Measurements from ENCODE around the gene HSPA12B. TPM values are rescaled to one million over a fixed set of nuclear protein-coding genes. Genes with fewer than 3 reads are reported as not detected.
A peak's percentile ranks its signal among the peaks of the same experiment; 100 is the strongest.

The HSPA12B gene
- total and polyA plus RNA-seq, 9 of the 15 experiments (the other 6 are each of a cell fraction or from before 2014, with no cell fraction given), result 0.03 to 0.07 TPM; not detected in 7

GRCh38 chr20:3785240-3786125, 53.0 kb downstream of the HSPA12B start (continued):
- TF ChIP-seq, protein P1, sequence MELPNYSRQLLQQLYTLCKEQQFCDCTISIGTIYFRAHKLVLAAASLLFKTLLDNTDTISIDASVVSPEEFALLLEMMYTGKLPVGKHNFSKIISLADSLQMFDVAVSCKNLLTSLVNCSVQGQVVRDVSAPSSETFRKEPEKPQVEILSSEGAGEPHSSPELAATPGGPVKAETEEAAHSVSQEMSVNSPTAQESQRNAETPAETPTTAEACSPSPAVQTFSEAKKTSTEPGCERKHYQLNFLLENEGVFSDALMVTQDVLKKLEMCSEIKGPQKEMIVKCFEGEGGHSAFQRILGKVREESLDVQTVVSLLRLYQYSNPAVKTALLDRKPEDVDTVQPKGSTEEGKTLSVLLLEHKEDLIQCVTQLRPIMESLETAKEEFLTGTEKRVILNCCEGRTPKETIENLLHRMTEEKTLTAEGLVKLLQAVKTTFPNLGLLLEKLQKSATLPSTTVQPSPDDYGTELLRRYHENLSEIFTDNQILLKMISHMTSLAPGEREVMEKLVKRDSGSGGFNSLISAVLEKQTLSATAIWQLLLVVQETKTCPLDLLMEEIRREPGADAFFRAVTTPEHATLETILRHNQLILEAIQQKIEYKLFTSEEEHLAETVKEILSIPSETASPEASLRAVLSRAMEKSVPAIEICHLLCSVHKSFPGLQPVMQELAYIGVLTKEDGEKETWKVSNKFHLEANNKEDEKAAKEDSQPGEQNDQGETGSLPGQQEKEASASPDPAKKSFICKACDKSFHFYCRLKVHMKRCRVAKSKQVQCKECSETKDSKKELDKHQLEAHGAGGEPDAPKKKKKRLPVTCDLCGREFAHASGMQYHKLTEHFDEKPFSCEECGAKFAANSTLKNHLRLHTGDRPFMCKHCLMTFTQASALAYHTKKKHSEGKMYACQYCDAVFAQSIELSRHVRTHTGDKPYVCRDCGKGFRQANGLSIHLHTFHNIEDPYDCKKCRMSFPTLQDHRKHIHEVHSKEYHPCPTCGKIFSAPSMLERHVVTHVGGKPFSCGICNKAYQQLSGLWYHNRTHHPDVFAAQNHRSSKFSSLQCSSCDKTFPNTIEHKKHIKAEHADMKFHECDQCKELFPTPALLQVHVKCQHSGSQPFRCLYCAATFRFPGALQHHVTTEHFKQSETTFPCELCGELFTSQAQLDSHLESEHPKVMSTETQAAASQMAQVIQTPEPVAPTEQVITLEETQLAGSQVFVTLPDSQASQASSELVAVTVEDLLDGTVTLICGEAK (IDR thresholded peaks at IDR 0.05), result no peak
- TF ChIP-seq, protein P1 (CRISPR knock-in tag; IDR thresholded peaks at IDR 0.05), result no peak
- TF ChIP-seq HDAC8 (tag; IDR thresholded peaks at IDR 0.05) (no peak), BRD4 (IDR thresholded peaks at IDR 0.05) (no peak), CREM (IDR thresholded peaks at IDR 0.05; ENCODE audit: low read depth) (no peak; the same call in 1 of the 2 replicates), NR2F6 (CRISPR knock-in tag; IDR thresholded peaks at IDR 0.05) (no peak), ZBTB2 (IDR thresholded peaks at IDR 0.05) (0 out of 2 replicates have a peak, but pooled peaks have one; percentile 4), TSC22D4 (tag; IDR thresholded peaks at IDR 0.05) (no peak), ZNF232 (CRISPR knock-in tag; IDR thresholded peaks at IDR 0.05) (no peak), ZNF224 (CRISPR knock-in tag; IDR thresholded peaks at IDR 0.05) (no peak), ZFX (CRISPR knock-in tag; IDR thresholded peaks at IDR 0.05) (peak; percentile 74)
- TF ChIP-seq, protein P2, sequence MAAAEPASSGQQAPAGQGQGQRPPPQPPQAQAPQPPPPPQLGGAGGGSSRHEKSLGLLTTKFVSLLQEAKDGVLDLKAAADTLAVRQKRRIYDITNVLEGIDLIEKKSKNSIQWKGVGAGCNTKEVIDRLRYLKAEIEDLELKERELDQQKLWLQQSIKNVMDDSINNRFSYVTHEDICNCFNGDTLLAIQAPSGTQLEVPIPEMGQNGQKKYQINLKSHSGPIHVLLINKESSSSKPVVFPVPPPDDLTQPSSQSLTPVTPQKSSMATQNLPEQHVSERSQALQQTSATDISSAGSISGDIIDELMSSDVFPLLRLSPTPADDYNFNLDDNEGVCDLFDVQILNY (CRISPR knock-in tag; IDR thresholded peaks at IDR 0.05), result no peak
- TF ChIP-seq, protein P3, sequence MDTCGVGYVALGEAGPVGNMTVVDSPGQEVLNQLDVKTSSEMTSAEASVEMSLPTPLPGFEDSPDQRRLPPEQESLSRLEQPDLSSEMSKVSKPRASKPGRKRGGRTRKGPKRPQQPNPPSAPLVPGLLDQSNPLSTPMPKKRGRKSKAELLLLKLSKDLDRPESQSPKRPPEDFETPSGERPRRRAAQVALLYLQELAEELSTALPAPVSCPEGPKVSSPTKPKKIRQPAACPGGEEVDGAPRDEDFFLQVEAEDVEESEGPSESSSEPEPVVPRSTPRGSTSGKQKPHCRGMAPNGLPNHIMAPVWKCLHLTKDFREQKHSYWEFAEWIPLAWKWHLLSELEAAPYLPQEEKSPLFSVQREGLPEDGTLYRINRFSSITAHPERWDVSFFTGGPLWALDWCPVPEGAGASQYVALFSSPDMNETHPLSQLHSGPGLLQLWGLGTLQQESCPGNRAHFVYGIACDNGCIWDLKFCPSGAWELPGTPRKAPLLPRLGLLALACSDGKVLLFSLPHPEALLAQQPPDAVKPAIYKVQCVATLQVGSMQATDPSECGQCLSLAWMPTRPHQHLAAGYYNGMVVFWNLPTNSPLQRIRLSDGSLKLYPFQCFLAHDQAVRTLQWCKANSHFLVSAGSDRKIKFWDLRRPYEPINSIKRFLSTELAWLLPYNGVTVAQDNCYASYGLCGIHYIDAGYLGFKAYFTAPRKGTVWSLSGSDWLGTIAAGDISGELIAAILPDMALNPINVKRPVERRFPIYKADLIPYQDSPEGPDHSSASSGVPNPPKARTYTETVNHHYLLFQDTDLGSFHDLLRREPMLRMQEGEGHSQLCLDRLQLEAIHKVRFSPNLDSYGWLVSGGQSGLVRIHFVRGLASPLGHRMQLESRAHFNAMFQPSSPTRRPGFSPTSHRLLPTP (IDR thresholded peaks at IDR 0.05; ENCODE audit: borderline replicate concordance, extremely low read depth, insufficient read length), result no peak

Data from K562 (cell line).